H1 (cell line): ENCODE results near the gene NEURL1. TPM values are rescaled to one million over a fixed set of nuclear protein-coding genes. Genes with fewer than 3 reads are reported as not detected.

ENCODE experiments used
- CHD2 ChIP-seq: IDR thresholded peaks from 2 replicates; pipeline ENCODE4 v1.6.1; 2012; ENCODE audit warnings: low read length, improper control_type of control experiment
- NANOG ChIP-seq: IDR thresholded peaks from 2 replicates; pipeline ENCODE4 v1.6.1; 2011; ENCODE audit warnings: low read length, low read depth, mild to moderate bottlenecking, inconsistent platforms; ENCODE audit not compliant: insufficient read depth, poor library complexity, severe bottlenecking
- TBP ChIP-seq: IDR thresholded peaks from 2 replicates; pipeline ENCODE4 v1.6.1; 2011; ENCODE audit warnings: low read depth, low read length, improper control_type of control experiment
- polyA plus RNA-seq, 7 experiments: library from polyadenylated mRNA; depleted of rRNA in 3 of 7; stranded (reverse) in 5 of 7; unstranded in 2 of 7; fragments of >200 nt in 5 of 7; fragments of 200-250 nt in 2 of 7; gene quantifications; 1 replicate in 5 of 7; 2 replicates in 1 of 7; 4 replicates in 1 of 7; pipeline versions ENCODE4 v1.2.1 to v1.2.3, GENCODE V29; 2011 to 2013; ENCODE audit warnings: missing spikeins in 2 of 7, mixed read lengths in 2 of 7
- total RNA-seq: library from RNA; stranded (reverse); fragmentation: NEBNext Ultra II Directional; extraction: Animal tissue kit (Norgen Biotek cat#: 25700); gene quantifications from 2 replicates; pipeline ENCODE4 v1.2.1, GENCODE V29; 2021
- TF ChIP-seq, protein P1 (sequence below): fragments of 300-600 bp; sonication (generic); IDR thresholded peaks from 2 replicates; pipeline ENCODE4 v1.7.1; 2012; ENCODE audit warnings: low read length, moderate library complexity, mild to moderate bottlenecking, inconsistent platforms; ENCODE audit not compliant: insufficient replicate concordance
- TF ChIP-seq, protein P2 (sequence below): IDR thresholded peaks from 2 replicates; pipeline ENCODE4 v1.6.1; 2011; ENCODE audit warnings: low read depth, mild to moderate bottlenecking, low read length; ENCODE audit not compliant: insufficient read depth

Gene NEURL1
- total and polyA plus RNA-seq, 2 of the 8 experiments (the other 6 are each of a cell fraction or from before 2014, with no cell fraction given), result 0.54 to 0.58 TPM

DNA sequence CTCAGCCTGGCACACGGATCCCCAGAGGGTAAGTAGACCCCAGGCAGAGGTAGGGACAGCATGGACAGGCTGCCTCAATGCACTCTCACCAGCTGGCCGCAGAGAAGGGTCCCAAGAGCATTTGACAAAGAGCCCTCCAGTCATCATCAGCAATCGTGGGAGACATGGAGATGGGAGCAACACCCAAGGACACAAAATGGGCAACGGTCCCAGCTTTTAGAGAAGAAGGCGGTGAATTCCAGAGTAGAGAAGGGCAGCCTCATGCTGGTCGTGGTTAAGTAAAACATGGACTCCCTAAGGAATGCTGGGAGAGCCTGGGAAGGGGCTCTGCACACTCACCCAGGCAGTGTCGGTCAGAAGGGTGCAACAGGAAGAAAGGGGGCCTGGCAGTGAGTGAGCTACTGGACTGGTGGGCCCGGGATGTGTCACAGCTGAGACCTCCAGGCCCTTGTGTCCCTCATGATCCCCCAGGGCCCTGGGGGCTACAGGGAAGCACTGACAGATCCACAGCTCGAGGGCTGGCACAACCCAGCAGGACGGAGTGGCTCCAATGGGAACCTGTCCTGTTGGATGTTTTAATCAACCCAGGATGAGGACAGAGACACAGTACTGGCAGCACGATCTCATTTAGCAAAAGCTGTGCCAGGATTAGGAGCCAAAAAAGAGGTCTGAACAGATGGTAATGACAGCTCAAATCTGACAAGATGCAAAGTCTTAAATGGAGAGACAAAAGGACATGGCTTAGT lies 147.1 kb downstream of the NEURL1 start (continued):
- TF ChIP-seq, protein P1, sequence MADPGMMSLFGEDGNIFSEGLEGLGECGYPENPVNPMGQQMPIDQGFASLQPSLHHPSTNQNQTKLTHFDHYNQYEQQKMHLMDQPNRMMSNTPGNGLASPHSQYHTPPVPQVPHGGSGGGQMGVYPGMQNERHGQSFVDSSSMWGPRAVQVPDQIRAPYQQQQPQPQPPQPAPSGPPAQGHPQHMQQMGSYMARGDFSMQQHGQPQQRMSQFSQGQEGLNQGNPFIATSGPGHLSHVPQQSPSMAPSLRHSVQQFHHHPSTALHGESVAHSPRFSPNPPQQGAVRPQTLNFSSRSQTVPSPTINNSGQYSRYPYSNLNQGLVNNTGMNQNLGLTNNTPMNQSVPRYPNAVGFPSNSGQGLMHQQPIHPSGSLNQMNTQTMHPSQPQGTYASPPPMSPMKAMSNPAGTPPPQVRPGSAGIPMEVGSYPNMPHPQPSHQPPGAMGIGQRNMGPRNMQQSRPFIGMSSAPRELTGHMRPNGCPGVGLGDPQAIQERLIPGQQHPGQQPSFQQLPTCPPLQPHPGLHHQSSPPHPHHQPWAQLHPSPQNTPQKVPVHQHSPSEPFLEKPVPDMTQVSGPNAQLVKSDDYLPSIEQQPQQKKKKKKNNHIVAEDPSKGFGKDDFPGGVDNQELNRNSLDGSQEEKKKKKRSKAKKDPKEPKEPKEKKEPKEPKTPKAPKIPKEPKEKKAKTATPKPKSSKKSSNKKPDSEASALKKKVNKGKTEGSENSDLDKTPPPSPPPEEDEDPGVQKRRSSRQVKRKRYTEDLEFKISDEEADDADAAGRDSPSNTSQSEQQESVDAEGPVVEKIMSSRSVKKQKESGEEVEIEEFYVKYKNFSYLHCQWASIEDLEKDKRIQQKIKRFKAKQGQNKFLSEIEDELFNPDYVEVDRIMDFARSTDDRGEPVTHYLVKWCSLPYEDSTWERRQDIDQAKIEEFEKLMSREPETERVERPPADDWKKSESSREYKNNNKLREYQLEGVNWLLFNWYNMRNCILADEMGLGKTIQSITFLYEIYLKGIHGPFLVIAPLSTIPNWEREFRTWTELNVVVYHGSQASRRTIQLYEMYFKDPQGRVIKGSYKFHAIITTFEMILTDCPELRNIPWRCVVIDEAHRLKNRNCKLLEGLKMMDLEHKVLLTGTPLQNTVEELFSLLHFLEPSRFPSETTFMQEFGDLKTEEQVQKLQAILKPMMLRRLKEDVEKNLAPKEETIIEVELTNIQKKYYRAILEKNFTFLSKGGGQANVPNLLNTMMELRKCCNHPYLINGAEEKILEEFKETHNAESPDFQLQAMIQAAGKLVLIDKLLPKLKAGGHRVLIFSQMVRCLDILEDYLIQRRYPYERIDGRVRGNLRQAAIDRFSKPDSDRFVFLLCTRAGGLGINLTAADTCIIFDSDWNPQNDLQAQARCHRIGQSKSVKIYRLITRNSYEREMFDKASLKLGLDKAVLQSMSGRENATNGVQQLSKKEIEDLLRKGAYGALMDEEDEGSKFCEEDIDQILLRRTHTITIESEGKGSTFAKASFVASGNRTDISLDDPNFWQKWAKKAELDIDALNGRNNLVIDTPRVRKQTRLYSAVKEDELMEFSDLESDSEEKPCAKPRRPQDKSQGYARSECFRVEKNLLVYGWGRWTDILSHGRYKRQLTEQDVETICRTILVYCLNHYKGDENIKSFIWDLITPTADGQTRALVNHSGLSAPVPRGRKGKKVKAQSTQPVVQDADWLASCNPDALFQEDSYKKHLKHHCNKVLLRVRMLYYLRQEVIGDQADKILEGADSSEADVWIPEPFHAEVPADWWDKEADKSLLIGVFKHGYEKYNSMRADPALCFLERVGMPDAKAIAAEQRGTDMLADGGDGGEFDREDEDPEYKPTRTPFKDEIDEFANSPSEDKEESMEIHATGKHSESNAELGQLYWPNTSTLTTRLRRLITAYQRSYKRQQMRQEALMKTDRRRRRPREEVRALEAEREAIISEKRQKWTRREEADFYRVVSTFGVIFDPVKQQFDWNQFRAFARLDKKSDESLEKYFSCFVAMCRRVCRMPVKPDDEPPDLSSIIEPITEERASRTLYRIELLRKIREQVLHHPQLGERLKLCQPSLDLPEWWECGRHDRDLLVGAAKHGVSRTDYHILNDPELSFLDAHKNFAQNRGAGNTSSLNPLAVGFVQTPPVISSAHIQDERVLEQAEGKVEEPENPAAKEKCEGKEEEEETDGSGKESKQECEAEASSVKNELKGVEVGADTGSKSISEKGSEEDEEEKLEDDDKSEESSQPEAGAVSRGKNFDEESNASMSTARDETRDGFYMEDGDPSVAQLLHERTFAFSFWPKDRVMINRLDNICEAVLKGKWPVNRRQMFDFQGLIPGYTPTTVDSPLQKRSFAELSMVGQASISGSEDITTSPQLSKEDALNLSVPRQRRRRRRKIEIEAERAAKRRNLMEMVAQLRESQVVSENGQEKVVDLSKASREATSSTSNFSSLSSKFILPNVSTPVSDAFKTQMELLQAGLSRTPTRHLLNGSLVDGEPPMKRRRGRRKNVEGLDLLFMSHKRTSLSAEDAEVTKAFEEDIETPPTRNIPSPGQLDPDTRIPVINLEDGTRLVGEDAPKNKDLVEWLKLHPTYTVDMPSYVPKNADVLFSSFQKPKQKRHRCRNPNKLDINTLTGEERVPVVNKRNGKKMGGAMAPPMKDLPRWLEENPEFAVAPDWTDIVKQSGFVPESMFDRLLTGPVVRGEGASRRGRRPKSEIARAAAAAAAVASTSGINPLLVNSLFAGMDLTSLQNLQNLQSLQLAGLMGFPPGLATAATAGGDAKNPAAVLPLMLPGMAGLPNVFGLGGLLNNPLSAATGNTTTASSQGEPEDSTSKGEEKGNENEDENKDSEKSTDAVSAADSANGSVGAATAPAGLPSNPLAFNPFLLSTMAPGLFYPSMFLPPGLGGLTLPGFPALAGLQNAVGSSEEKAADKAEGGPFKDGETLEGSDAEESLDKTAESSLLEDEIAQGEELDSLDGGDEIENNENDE, result no peak
- TF ChIP-seq NANOG (no peak), CHD2 (no peak), TBP (no peak)
- TF ChIP-seq, protein P2, sequence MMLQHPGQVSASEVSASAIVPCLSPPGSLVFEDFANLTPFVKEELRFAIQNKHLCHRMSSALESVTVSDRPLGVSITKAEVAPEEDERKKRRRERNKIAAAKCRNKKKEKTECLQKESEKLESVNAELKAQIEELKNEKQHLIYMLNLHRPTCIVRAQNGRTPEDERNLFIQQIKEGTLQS, result no peak
